ENCODE measurements around the gene GPR180.
A peak's percentile ranks its signal among the peaks of the same experiment; 100 is the strongest.

GPR180 gene

DNA sequence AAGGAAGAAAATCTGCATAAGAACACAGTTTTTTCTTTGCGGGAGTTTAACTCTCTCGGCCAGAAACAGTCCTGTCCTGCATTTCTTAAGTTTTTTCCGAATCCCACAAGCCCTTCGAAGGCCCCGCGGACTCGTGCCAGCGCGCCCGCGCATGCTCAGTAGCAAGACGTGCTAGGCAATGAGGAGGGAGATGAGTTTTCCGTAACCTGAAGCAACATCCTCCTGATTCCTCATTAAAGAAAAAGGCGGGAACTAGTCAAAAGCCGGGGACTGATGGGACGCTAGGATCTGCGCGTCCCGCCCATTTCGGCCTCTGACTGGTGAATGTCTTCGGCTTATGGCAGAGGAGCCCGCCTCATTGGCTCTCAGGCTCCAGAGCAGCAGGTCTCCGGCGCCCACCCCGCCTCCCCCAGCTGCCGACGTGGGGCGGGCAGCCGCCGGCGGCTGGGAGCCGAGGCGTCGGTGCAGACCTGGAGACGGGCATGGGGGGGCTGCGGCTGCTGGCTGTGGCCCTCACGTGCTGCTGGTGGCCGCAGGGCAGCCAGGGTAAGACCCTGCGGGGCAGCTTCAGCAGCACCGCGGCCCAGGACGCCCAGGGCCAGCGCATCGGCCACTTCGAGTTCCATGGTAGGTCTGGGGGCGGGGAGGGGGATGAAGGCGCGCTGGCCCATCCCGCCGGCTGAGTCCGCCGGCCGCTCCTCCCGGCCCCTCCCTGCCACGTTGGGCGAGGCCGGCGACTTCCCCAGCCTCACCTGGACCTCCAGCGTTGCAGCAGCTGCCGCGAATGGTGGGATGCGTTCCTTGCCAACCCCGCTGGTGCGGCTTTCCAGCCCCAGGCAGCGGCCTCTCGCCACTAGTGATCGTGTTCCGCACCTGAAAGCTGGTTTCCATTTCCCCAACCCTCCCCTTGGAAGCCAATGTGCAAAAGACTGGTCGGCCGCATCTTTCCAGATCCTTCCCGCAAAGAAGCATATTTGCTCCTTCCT is at the start of gene GPR180:
GPR180 (plus strand) TSS at position 412 of the 986 bp plus-strand sequence; CDS start at position 483, 71 bp downstream.
- DNase-seq (ENCODE audit: low spot score): peak; percentile 98

DNA sequence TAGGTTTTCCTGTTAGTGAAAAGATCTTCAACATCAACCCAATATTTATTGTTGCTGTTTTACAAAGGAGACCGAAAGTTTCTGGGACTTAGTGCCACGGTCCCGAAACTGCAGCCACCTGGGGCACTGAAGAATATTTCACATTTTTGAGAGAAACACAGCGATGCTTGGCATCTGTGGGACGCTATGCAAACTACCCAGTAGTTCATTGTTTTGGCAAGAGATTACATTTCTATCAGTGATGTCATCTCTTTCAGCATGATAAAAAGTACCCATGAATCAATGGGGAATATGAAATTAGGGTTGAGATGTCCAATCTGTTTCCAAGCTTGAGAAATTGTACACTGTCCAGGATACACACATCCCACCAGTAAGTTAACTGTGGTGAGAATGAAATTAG is 49.6 kb upstream of the GPR180 start:
- no peak for DNase-seq (ENCODE audit: low spot score)

DNA sequence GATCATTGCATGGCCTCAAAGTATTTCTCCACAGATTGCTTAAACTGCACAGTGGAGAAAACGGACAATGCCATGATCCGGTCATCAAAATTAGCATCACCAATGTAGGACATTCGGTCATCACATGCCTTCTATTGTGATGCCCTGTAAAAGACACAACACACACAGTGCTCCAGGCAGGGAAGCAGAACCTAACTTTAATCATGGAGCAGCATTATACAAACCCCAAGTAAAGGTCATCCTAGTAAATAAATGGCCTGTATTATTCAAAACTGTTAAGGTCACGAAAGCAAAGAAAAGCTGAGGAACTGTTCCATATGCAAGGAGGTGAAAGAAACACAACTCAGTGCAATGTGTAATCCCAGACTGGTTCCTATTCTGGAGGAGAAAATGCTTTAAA is 47.9 kb upstream of the GPR180 start:
- DNase-seq (ENCODE audit: low spot score): no peak

DNA sequence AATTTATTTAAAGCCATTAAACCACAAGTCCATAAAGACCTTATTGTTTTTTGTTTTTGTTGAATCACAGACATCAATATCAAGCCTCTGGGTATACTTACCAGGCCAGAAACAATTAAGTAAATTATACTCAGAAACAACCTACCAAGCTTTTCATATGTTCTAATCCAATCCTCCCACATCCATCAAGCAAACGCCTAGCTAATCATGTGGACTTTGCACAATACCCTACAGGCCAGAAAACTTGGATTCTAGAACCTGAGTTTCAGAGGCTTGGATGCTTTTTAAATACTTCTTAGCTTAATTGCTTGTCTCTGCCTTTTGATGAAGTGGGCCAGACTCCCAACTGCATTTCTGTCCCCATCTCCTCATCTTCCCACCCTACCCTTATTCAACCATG is 45.6 kb upstream of the GPR180 start:
- DNase-seq (ENCODE audit: low spot score): no peak

DNA sequence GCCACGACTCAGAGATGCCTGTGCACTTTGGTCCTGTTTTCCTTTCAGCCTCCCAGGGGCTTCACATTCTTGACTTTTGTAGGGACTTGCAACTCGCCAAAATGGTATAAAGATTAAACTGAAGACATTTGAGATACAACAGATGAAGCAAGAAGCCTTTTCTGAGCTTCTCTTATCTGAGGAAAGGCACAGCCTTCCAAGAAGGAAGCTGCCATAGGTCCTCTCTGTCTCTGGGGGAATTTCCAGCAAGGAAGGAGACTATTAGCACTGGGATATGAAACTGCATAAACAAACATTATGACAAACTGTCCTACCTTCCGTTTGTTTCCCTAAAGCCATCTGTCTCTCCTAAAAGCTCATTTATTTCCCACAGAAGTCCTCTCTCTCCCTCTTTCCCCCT is 45.0 kb upstream of the GPR180 start:
- DNase-seq (ENCODE audit: low spot score): no peak

DNA sequence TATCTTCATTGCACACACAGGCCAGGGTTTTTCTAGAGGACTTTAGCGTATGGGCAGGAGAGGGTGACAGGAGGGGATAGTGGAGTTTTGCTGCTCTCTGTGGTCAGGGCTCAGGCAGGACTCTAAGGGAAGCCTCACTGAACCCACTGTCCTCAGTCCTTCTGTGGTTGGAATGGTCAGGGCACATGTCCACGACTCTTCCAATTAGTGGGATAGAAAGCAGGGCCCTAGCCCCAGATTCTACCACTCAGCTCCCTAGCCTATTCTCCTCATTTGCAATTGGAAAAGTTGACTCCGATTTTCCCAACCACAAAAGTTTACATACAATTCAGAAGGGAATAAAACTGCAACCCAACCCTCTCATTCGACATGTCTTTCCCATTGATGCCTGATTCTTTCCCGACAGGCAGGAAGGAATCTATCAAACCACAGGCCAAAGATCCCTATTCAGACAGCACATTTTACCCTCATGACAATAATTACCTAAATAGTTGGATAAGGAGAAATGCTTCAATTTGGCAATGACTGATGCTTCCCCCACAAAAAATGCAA is 43.9 kb upstream of the GPR180 start:
- DNase-seq (ENCODE audit: low spot score): no peak

DNA sequence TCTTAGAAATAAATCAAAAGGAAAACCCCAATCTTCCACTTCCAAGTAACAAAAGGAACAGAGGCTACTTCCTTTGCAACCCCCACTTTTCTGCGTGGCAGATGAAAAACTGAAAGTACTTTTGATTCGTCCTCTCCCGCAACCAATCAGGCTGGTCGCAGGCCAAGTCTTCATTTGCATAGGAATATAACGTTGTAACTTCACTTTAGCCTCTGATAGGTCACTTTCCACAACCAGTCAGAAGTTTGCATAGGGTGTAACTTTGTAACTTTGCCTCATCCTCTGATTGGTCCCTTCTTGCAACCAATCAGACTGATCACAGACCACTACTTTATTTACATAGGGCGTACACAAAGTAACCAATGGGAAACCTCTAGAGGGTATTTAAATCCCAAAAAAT is 42.9 kb upstream of the GPR180 start:
- DNase-seq (ENCODE audit: low spot score): no peak

DNA sequence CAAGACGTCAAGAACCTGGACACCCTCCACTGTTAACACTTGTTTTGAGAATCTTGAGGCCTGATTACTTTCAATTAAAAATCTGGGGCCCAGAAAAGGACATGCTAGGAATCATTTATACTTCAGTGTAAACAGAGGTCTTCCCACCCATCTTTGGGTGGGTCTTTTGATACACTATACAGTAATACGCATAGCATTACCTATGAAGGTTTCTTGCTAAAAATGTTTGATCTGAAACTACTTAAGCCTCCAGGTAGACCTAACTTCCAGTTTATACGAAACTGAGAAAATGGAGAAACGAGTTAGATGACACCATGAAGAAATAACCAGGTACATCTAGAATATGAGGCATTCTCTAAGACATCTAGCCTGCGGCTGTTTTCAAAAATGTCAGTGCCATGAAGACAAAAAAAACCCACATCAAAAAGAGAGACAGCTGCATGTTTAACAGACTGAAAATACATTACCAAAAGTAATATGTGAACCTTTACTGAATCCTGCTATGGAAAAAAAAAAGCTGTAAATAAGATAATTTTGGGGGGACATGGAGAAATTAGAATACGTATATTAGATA is 42.3 kb upstream of the GPR180 start:
- no peak for DNase-seq (ENCODE audit: low spot score)

DNA sequence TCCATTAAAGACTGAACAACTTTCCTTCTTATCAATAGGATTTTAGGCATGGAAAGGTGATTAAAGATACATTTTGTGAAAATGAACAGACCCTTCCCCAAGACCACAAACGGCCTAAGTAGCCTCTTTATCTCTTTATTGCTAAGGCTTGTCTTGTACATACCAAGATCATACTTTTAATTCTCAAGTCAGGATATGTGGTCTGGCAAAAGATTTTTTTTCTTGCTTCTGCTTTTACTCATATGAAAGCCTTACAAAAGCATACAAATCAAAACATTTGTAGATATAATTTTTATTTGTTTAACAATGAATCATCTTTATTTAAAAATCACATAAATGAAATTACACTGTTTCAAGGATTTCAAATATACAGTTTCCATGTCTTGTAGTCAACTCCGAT is 41.5 kb upstream of the GPR180 start:
- no peak for DNase-seq (ENCODE audit: low spot score)

DNA sequence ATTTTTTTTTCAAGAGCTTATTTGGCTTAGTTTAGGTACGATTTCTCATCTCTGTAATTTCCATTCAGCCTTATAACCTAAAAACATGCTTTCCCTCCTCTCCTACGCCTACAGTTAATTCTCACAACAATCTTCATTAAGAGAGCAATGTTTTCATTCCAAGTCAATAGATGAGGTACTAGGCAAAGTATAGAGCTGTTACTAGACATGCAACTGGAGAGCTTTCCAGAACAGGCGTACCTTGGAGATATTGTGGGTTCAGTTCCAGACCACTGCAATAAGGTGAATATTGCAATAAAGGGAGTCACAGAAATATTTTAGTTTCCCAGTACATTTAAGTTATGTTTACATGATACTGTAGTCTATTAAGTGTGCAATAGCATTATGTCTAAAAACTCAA is 40.5 kb upstream of the GPR180 start:
- no peak for DNase-seq (ENCODE audit: low spot score)

DNA sequence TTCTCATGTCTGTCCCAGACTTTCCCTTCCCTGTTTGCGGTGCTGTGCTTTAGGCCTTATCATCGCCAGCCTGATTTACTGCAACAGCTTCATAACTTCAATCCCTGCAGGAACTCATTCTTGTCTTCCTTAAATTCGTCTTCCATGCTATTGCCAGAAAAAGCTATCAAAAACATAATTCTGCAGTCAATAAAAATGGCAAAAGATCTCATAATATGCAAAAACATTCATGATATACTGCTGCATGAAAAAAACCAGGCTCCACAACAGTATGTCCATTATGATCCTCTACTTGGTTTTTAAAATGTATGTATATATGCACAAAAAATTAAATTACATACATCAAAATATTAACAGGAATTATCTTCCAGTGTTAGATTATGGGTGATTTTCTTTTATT is 34.1 kb upstream of the GPR180 start:
- DNase-seq (ENCODE audit: low spot score): no peak

DNA sequence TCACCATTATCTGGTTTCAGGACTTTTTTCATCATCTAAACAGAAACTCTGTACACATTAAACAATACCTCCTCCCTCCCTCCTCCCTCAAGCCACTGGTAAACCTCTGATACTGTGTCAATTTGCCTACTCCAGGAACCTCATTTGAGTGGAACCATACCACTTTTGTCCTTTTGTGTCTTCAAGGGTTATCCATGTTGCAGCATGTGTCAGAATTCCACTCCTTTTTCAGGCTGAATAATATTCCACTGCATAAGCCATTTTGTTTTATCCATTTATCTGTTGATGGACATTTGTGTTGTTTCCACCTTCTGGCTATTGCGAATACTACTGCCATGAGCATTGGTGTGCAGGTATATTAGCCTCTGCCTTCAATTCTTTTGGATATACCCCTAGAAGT is 33.2 kb upstream of the GPR180 start:
- no peak for DNase-seq (ENCODE audit: low spot score)

DNA sequence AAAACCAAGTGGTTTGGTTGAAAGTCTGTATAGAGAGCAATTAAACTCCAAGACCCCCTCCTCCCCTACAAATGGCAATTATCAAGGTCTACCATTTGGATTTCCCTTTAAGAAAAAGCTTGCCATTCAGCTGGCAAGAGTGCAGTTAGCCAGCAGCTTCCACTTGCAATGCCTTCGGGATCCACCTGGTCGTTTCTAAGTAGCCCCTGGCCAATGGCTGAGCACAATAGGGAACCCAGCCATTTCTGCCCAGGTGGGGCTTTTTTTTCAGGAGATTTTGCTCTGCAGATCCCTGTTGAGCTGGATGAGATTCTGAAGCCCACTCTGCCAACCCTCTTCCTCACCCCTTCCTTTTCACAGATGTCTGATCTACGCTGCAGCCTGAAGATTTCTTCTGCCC is 32.0 kb upstream of the GPR180 start:
- DNase-seq (ENCODE audit: low spot score): no peak

DNA sequence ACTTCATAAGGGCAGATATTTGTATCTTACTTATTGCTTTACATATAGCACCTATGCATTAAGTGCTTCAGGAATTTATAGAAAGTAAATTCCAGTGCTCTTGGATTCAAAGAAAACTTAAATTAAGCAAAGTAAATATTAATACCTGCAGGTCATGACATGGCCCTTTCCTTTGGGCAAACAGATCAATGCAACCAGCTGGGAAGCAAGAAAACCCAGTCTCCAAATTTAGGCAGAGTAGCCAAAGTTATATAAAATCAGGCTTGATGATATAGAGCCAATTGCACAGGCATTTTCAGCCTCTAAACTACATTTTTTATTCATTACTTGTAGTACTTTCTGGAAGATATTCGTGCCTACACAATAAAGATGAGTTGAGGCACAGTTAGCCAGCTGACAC is 22.6 kb upstream of the GPR180 start:
- DNase-seq (ENCODE audit: low spot score): no peak

DNA sequence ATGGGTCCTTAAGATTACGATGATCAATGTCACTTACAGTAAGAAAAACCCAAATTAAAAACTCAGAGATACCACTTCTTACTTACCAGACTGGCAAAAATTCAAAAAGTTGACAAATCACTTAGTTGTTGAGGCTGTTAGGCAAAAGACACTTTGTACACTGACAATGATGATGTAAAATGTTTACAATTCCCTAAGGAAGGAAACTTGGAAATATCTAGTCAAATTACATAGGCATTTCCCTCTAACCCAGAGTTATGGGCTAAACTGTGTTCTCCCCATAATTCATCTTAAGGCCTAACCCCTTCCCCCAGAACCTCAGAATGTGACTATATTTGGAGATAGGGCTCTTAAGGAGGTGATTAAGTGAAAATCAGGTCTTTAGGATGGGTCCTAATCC is 17.7 kb upstream of the GPR180 start:
- DNase-seq (ENCODE audit: low spot score): no peak

DNA sequence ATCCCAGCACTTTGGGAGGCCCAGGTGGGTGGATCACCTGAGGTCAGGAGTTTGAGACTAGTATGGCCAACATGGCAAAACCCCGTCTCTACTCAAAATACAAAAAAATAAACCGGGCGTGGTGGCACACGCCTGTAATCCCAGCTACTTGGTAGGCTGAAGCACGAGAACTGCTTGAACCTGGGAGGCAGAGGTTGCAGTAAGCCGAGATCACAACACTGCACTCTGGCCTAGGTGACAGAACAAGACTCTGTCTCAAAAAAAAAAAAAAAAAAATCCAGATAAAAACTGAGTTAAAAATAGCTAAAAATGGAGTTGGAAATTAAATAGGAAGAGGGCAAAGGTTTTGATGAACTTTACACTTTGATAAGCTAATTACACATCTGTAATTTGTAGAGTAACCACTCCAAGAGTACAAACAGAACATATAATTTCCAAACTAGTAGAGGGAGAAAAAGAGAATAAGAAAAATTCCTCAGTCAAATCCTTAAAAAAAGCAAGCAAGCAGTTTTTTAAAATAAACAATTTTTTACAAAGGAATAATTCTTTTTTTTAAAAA is 16.0 kb upstream of the GPR180 start:
- DNase-seq (ENCODE audit: low spot score): no peak

DNA sequence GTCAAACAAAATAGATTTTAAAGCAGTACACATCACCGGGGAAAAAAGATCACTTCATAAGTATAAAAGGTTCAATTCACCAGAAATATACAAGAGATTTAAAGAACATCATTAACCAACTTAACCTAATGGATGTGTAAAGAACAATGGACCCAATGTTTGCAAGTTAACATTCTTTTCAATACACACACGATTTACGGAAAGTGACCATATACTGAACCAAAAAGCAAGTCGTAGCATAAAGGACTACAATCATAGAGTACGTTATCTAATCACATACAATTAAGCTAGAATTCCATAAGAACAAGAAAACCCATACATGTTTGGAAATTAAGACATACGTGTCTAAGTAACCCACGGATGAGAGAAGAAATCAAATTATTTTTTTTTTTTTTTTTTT is 15.3 kb upstream of the GPR180 start:
- DNase-seq (ENCODE audit: low spot score): no peak

DNA sequence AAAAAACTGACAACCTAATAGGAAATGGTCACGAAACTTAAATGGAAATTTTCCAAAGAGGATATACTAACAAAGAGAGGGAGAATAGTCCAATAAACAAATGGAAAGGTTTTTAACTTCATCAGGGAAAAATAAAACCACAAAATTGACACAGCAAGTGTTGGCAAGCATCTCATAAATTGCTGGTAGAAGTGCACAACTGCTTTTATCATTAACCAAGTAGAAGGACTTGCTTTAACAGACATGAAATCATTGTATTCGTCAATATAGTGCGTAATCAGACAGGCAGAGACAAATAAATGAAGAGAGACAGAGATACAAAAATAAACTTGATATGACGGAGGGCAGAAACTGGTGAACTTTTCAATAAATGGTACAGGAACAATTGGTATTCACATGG is 13.1 kb upstream of the GPR180 start:
- DNase-seq (ENCODE audit: low spot score): no peak

DNA sequence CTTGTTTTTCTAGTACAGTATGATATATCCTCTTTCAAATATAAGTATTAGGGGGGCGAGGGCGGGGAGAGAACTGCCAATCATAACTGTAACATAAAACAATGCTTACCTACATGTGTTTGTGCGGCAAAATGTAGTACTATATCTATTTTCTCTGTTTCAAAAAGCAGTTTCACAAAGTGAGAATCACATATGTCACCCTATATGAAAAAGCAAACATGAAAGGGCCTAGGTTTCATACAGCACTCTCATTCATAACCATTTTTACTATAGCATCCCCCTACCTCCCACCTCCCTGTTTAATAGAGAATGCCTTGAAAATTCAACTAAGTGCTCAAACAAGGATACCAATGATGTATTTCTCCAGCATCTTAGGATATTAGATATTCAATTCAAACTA is 10.9 kb upstream of the GPR180 start:
- DNase-seq (ENCODE audit: low spot score): no peak

DNA sequence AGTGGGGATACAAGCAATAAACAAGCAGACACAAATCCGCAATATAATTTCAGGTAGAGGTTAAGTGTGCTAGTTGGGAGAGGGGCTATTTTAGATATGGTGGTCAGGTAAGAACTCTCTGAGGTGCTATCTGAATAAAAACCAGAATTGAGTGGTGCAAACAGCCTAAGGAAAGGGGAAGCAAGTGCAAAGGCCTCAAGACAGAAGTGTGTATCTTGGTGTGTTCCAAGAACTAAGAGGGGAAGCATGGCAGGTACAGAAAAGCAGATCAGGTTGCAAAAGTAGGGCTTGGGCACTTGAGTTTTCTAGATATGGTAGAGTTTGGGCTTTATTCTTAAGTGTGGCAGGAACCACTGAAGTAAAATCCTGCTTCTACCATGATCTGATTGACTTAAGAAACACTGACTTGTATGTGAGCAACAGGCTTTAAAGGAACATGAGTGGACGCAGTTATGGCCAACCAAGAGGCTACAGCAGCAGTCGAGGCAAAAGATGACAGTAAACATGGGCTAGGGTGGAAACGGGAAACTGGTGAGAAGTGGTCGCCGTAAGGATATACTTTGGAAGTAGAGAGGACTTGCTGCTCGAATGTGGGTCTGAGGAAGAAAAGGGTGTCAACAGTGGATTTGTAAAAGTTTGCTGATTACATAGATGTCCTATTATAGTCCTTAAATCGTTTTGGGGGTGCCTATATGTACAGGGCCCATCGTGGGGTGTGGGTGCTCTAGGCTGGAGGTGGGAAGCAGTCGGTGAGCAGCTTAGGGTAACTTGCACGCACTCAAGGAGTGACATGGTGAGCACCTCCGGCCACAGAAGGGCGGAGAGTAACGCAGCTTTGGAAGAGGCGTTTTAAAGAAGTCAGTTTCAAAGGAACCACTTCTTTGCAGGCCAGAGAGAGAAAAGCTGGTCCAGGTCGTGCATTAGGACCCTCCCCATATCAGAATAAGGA is 6.4 kb upstream of the GPR180 start:
- DNase-seq (ENCODE audit: low spot score): peak; percentile 47

DNA sequence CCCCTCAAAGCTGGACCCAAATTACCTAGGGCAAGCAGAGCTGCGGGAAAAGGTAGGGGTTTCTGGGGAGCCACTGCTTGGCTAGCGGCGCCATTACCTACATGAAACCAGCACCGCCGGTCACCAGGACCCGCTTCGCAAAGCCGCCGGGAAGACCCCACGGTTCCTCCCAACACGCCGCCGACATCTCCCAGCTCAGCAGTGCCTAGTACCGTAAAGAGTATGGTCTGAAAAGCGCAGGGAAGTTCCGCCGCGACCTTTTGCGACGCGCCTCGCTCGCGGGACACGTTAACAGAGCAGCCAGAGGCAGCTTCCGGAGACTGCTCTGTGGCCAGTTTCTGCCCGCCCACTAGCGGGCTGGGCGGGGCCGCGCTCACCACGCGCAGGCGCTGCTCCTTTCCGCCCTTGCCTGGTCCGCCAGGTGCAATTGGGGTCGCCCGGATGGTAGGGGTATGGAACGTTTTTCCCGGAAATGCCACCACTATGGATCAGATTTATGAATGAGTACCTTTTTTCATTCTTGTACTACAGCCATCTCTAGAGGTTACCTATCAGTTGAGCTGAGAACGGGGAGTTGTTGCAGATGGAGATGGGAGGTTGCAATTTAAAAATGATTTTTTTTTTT is 5.6 kb upstream of the GPR180 start, which contains the start of gene TGDS:
TGDS (minus strand) TSS at position 203 of the 625 bp plus-strand sequence; CDS start at position 187, 16 bp downstream.
- DNase-seq (ENCODE audit: low spot score): peak; percentile 96
